Measurements from ENCODE around the gene TRAPPC12.

DNA sequence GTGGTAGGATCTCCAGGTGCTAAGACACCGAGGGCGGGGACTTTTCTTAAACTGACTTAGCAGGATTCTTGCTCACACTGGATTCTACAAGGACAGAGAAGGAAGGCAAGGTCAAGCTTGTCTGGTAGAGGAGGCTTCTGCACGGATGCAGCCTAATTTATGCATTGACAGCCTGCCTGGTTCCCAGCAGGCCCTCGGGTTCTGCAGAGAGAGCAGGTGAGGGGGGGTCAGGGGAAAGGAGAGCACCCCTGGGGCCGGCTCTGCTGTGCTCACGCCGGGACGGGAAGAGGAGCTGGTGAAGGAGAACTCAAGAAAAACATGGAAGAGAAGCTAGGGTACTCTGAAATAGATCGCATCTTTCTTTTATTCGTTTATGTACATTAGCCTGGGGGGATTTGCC, 93.5 kb downstream of the TRAPPC12 start:
- no peak for TF ChIP-seq GATA2 (IDR thresholded peaks at IDR 0.05; ENCODE audit: low read depth, low read length)
- TF ChIP-seq GATA3 (IDR thresholded peaks at IDR 0.05; ENCODE audit: low read depth, low read length) = no peak

Data from SH-SY5Y (cell line).